NB4 (cell line): Measurements from ENCODE around the gene PCNX2.

Source experiments
- POLR2A ChIP-seq: IDR thresholded peaks from 2 replicates; pipeline ENCODE4 v1.6.1; 2011; ENCODE audit warnings: mild to moderate bottlenecking; ENCODE audit not compliant: insufficient read length; ENCODE audit errors: extremely low read depth
- TF ChIP-seq, protein P1 (sequence below): IDR thresholded peaks from one replicate; pipeline ENCODE4 v1.5.1; 2012; ENCODE audit warnings: low read depth, low read length
- TF ChIP-seq, protein P2 (sequence below): IDR thresholded peaks from 2 replicates; pipeline ENCODE4 v1.6.1; 2011; ENCODE audit warnings: low read depth, low read length

DNA sequence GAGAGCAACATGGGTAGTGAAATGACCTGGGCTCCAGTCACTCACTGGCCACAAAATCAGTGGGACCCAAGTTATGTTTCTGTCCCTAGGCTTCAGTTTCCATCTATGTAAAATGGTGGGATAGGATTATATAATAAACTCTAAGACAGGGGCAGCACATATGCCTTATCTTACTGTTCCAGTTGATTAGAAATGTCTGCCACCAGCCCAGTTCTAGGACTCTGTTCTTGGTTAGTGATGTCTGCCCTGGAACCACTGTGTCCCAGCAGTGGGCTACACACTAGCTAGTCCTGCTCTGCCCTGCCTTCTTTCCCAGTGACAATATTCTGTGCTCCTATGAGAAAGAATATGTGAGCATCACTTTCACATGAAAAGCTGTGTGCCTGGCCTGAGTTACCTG lies 138.3 kb downstream of the PCNX2 start:
- TF ChIP-seq, protein P1, sequence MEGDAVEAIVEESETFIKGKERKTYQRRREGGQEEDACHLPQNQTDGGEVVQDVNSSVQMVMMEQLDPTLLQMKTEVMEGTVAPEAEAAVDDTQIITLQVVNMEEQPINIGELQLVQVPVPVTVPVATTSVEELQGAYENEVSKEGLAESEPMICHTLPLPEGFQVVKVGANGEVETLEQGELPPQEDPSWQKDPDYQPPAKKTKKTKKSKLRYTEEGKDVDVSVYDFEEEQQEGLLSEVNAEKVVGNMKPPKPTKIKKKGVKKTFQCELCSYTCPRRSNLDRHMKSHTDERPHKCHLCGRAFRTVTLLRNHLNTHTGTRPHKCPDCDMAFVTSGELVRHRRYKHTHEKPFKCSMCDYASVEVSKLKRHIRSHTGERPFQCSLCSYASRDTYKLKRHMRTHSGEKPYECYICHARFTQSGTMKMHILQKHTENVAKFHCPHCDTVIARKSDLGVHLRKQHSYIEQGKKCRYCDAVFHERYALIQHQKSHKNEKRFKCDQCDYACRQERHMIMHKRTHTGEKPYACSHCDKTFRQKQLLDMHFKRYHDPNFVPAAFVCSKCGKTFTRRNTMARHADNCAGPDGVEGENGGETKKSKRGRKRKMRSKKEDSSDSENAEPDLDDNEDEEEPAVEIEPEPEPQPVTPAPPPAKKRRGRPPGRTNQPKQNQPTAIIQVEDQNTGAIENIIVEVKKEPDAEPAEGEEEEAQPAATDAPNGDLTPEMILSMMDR = no peak
- TF ChIP-seq POLR2A = no peak
- TF ChIP-seq, protein P2, sequence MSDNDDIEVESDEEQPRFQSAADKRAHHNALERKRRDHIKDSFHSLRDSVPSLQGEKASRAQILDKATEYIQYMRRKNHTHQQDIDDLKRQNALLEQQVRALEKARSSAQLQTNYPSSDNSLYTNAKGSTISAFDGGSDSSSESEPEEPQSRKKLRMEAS = no peak
